Stimulated activated naive CD4-positive, alpha-beta T cell (primary cell): ENCODE results near the gene DMXL2.

ENCODE experiments used
- DNase-seq, 6 experiments: peaks; one replicate each; lab custom pipeline; 2025; lab: John Stamatoyannopoulos, UW

The DMXL2 gene

DNA sequence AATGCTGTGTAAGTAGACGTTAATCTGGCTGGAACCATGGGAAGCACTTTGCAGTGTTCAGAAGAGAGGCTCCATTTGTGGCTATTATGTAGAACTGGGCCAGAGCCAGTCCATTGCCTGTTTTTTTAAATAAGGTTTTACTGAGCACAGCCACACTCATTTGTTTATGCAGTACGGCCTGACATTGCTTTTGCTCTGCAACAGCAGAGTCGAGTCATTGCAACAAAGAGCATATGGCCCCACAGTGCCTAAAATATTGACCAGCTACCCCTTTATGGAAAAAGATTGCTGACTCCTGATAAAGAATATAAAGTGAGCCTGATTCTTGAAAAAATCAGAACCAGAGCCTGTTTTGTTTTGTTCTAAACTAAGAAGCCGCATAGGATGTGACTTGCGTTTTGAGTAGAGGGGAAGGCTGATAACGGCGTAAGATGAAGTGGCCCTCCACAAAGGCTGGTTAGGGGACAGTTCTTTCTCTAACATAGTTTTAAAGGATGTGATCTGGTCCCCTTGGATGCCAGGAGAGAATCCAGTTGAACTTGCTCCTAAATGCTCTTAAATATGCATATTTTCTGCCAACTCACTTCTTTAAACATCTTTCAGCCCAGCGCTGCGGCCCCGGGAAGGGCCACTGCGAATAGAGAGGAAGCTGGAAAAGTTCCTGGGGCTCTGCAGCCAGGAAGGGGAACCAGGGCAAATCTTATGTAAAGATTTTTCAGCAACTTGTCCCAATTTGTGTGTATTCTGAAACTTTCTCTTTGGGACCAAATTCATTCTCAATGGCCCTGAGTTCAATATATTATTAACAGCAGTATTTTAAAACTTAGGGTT is 216.7 kb downstream of the DMXL2 start:
- no peak for DNase-seq

DNA sequence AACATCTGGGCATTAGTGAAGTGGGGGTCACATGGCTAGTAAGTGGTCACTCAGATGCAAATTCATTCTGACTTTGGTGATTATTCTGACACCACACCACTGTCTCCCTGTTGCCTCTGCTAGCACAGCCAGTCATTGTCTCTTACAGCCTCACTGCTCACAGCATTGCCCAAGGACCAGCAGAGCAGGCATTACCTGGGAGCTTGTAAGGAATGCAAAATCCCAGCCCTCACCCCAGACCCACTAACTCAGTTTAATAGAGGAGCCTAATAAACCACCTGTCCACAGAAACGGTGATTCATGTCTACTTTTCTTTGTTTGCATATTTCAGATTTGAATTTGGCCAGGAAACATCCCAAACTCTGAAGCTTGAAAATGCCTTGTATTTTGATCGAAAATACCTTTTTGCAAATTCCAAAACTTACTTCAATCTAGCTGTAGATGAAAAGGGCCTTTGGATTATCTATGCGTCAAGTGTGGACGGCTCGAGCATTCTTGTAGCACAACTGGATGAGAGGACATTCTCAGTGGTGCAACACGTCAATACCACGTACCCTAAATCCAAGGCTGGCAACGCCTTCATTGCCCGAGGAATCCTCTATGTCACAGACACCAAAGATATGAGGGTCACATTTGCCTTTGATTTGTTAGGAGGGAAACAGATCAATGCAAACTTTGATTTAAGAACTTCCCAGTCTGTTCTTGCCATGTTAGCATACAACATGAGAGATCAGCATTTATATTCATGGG is 218.4 kb downstream of the DMXL2 start:
- no peak for DNase-seq

DNA sequence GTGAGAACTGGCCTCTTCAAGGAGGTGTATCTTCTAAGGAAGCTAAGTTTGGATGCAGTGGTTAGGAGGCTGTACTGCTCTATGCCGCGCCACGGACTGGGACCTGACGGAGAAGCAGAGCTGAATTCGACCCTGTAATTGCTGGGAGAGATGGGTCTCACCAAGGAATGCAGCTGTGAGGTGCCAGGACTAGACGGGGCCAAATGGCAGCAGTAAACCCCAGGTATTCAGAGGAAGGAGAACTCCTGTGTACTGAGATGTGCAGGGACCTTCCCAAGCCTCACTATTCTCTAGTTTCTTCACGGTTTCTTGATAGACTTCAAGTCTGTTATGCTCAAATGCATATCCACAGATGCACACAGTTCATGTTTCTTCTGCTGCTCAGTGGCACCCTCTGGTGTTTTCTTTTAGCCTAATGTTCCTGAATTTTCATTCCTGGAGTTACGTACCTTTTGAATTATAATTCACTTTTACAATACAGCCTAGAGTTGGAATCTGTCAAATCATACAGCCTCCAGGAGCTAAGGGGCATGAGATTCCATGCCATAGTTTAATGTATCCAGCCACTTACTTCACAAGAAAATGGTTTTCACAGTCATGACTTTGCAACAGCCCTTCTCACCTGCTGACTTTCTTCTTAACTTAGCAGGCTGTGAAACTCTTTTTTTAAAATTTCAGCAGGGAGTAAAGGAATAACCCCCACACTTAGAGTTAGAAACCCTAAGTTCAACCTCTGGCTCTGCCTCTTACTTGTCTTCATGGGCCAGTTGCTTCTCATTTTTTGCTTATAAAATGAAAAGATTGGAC is 219.3 kb downstream of the DMXL2 start:
- DNase-seq: no peak

DNA sequence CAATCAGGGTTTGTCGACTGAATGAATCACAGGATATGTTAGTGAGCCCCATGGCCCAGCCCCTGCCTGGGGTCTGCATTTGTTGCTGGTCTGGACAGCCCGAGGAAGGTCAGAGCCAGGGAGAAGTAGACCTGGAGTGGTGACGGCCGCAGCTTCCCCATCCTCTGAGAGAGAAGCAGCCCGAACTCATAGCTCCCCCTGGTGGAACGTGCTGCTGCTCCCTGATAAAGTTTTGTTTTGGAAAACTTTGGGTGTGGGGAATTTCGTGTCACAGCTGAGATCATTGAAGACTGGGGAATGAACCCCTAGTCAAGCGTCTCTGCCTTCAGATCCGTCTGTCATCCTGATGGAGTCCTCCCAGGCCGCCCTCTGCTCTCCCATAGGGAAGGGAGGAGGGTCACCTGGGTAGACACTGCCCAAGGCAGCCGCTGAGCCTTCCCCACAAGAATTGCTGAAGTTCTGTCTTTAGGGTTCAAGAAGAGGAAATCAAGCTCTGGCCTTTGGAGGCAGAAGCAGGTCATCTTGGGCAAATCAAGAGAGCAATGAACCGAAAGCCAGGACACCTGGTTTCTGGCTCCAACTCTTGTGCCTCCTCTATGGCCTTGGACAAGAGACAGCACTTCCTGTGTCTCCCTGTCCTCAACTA is 220.6 kb downstream of the DMXL2 start:
- no peak for DNase-seq

DNA sequence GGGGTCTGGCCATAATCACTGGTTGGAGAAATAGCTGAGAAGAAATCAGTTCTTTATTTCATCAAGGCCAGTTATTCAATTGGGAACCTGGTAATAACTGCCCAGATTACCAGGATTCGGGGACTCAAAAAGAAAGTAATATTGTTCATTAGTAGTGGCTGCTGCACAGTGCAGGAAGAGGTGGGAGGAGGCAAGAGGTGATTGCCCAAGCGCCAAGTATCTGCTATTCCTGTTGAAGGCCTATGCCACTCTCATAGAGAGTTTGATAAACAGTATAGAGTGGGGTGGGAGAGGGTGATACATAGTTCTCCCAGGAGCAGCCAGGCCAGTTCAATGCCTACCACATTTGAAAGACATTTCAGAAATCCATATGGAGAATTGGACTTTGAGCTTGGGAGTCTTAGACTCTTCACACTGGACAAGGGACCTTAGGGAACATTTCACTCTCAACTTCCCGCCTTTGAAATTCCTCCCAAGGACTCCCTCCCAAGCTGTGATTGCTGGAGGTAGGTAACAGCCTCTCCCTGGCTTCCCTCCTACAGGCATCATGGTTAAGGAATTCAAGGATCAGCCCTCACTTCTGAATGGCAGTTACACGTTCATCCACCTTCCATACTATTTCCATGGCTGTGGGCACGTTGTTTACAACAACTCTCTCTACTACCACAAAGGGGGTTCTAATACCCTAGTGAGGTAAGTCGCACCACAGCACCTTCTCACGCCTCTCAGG is 221.4 kb downstream of the DMXL2 start:
- no peak for DNase-seq

DNA sequence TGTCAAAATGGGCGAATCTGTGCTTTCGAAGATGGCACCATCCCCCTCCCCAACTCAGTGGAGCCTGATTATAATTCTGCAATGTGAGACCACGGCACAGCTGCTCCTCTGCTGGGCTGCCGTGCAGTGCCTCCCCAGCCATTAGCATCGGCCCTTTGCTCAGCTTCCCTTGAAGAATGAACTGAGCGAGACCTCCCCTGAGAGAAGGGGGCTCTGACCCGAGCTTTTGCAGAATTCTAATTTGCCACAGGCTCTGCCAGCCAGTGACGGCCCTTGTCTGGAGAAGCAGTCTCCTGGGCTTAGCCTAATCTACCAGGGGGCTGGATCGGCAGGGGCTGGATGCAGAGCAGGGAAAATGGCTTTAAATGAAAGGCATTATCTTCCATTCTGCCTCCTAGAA is 223.9 kb downstream of the DMXL2 start:
- DNase-seq: no peak
